Neural crest cell (in vitro differentiated cells): ENCODE results near the gene TESMIN. TPM values are rescaled to one million over a fixed set of nuclear protein-coding genes. Genes with fewer than 3 reads are reported as not detected.

Source experiments
- DNase-seq: peaks from one replicate; pipeline ENCODE4 v3.0.0; 2021; ENCODE audit warnings: low read depth, mixed read lengths, low spot score
- H3K27ac Mint-ChIP-seq: one replicate; pipeline ENCODE4 v1.8.0; 2021; ENCODE audit warnings: mild to moderate bottlenecking, mixed read lengths; ENCODE audit not compliant: unreplicated experiment
- H3K27me3 Mint-ChIP-seq: 2 replicates; pipeline ENCODE4 v1.8.0; 2021; ENCODE audit warnings: low read depth, mild to moderate bottlenecking, mixed read lengths
- H3K36me3 Mint-ChIP-seq: 2 replicates; pipeline ENCODE4 v1.8.0; 2021; ENCODE audit warnings: low read depth, mild to moderate bottlenecking, mixed read lengths
- H3K4me1 Mint-ChIP-seq: 2 replicates; pipeline ENCODE4 v1.8.0; 2021; ENCODE audit warnings: mixed read lengths
- H3K4me3 Mint-ChIP-seq: one replicate; pipeline ENCODE4 v1.8.0; 2021; ENCODE audit warnings: mild to moderate bottlenecking, mixed read lengths
- H3K9me3 Mint-ChIP-seq: 2 replicates; pipeline ENCODE4 v1.8.0; 2021; ENCODE audit warnings: mixed read lengths
- CTCF ChIP-seq: fragments of 200-600 bp; sonication (generic); conservative IDR thresholded peaks from 2 replicates; pipeline ENCODE4 v1.5.0; 2021; ENCODE audit warnings: antibody characterized with exemption, mild to moderate bottlenecking
- total RNA-seq: library from RNA; stranded (reverse); gene quantifications from 2 replicates; pipeline ENCODE4 v1.2.1, GENCODE V29; 2021

Gene TESMIN
- total RNA-seq, 1 donor from 2014 or later, result 6.8 TPM

GRCh38 chr11:68724293-68724692, 27.0 kb downstream of the TESMIN start:
- Mint-ChIP-seq H3K27me3 (peaks cover 32% of the 10 kb centered on the region), H3K27ac (no peak overlapping the region), H3K9me3 (peaks cover 10% of the 10 kb centered on the region), H3K4me1 (no peaks in the 10 kb centered on the region), H3K36me3 (peaks cover 3% of the 10 kb centered on the region), H3K4me3 (no peak overlapping the region)
- DNase-seq, result no peak
- no peak for TF ChIP-seq CTCF

GRCh38 chr11:68722143-68722542, 29.2 kb downstream of the TESMIN start:
- Mint-ChIP-seq H3K27me3 (peaks cover 28% of the 10 kb centered on the region), H3K4me3 (no peak overlapping the region), H3K4me1 (no peaks in the 10 kb centered on the region), H3K9me3 (peaks cover 13% of the 10 kb centered on the region), H3K36me3 (peaks cover 3% of the 10 kb centered on the region), H3K27ac (no peak overlapping the region)
- no peak for TF ChIP-seq CTCF
- DNase-seq, result no peak

GRCh38 chr11:68721075-68721474, 30.2 kb downstream of the TESMIN start:
- H3K27ac Mint-ChIP-seq, result no peak overlapping the region
- H3K27me3 Mint-ChIP-seq, result peaks cover 28% of the 10 kb centered on the region
- H3K4me1 Mint-ChIP-seq, result no peaks in the 10 kb centered on the region
- H3K4me3 Mint-ChIP-seq, result no peak overlapping the region
- peaks cover 3% of the 10 kb centered on the region for H3K36me3 Mint-ChIP-seq
- DNase-seq, result no peak
- TF ChIP-seq CTCF, result no peak
- peaks cover 13% of the 10 kb centered on the region for H3K9me3 Mint-ChIP-seq

GRCh38 chr11:68715456-68716122, 35.7 kb downstream of the TESMIN start:
- Mint-ChIP-seq H3K9me3 (peaks cover 10% of the 10 kb centered on the region), H3K36me3 (peaks cover 3% of the 10 kb centered on the region)

GRCh38 chr11:68714060-68714856, 37.1 kb downstream of the TESMIN start:
- H3K27me3 Mint-ChIP-seq, result peaks cover 36% of the 10 kb centered on the region
- no peak for TF ChIP-seq CTCF
- H3K9me3 Mint-ChIP-seq, result peaks cover 3% of the 10 kb centered on the region
- no peak for DNase-seq
- H3K4me1 Mint-ChIP-seq, result peaks cover 32% of the 10 kb centered on the region
- H3K27ac Mint-ChIP-seq, result no peak overlapping the region
- H3K36me3 Mint-ChIP-seq, result no peaks in the 10 kb centered on the region
- no peak overlapping the region for H3K4me3 Mint-ChIP-seq

More at GRCh38 chr11:68715456-68716122, 35.7 kb downstream of the TESMIN start:
- H3K4me3 Mint-ChIP-seq, result no peak overlapping the region
- H3K27me3 Mint-ChIP-seq, result peaks cover 39% of the 10 kb centered on the region
- DNase-seq, result no peak
- H3K27ac Mint-ChIP-seq, result no peak overlapping the region
- no peak for TF ChIP-seq CTCF
- H3K4me1 Mint-ChIP-seq, result peaks cover 27% of the 10 kb centered on the region
